Activated effector memory CD4-positive, alpha-beta T cell treated with anti-CD3 and anti-CD28 coated beads, Interleukin-2, amount 50 U/mL, for 16 hours (primary cell): ENCODE results near the gene RALGPS2.

ENCODE experiments used
- DNase-seq: peaks from one replicate; pipeline ENCODE4 v3.0.0-alpha.2; 2020

RALGPS2 gene

GRCh38 chr1:178869119-178869697, 144.2 kb downstream of the RALGPS2 start:
- no peak for DNase-seq

DNA sequence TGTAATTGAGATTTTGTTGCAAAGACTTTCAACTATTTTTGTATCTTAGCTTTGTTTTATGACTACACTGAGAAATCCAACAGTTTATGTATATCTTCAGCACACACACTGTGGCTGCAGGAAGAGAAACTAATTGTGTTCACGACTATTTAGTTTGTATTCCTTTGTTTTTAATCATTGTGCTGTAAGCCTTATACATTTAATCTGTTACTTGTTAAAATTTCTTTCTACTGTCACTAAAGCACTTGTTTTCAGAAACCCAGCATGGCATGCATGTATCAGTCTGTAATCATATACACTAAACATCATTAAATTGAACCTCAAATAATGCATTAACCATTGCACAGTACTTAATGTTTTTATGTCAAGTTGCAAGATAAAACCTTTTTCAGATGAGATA, 145.2 kb downstream of the RALGPS2 start:
- DNase-seq, result no peak

GRCh38 chr1:178870944-178871343, 145.9 kb downstream of the RALGPS2 start, which contains the start of gene ANGPTL1:
ANGPTL1 (minus strand) TSS chr1:178871077; CDS start chr1:178865776, 5,301 bp downstream.
- no peak for DNase-seq

GRCh38 chr1:178871551-178872320, 146.7 kb downstream of the RALGPS2 start:
- DNase-seq, result no peak

DNA sequence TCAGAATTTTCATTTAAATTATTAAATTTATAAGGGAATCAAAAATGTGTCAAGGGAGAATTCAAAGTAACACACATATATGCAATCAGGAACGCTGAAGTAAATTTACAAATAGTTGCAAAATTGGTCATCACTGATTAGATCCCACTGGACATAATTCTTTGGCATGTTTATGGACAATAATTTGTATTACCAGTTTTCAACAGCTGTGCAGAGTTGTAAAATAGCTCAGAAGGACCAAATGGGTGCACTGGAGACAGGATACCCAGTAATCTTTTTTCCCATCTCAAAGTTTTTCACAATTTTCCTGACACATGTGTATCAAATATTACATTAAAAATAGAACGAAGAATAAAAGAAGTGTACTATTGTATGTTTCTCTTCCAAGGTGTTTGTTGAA, 149.9 kb downstream of the RALGPS2 start:
- no peak for DNase-seq

- no peak for DNase-seq
Observed at GRCh38 chr1:178875936-178876335, 150.9 kb downstream of the RALGPS2 start.

DNA sequence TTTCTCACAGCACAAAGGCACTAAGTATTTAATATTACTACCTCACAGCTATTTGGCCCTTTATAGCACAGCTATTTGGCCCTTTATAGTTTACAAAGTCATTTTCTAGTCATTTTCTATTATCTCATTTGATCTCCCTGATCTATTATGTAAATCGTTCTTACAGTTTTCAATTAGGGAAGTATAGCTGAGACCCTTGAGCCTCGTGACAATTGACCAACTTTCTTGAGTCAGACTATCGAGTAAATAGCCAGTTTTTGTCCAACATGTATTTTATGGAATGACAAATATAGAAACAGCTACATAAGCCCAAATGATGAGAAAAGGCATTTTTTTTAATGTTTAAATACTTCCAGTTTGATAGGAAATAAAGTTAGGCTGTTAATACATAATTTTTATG, 152.9 kb downstream of the RALGPS2 start:
- DNase-seq, result no peak

DNA sequence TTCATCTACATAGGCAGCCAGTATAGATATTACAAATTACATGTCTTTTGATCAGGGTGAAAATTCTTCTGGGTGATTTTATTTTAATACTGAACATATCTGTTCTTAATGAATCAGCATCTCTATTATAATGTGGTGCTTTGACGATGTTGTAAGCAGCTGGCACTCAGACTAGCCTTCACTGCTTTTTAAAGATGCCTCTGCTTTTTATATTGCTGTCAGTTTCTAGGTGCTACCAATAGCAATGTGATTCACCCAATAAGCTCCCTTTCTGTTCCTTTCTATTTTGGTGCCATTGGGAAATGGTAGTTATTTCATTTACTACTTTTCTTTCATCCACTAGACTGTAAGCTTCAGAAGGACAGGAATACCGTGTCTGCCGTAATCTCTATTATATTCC, 156.9 kb downstream of the RALGPS2 start:
- DNase-seq, result no peak

DNA sequence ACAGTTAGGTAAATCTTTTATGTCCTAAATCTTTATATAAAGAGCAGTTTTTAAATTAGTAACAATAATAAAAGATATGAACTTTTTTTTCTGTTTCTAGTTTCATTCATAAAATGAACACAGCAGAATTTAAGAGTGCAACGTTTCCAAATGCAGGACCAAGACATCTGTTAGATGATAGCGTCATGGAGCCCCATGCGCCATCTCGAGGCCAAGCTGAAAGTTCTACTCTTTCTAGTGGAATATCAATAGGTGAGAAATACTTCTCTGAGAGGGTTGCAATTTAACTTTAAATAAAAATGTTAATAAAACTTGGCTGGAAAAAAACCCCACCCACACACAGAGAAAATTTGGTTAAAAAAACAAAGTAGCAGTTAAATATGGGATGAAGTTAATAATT, 160.8 kb downstream of the RALGPS2 start:
- DNase-seq, result no peak

DNA sequence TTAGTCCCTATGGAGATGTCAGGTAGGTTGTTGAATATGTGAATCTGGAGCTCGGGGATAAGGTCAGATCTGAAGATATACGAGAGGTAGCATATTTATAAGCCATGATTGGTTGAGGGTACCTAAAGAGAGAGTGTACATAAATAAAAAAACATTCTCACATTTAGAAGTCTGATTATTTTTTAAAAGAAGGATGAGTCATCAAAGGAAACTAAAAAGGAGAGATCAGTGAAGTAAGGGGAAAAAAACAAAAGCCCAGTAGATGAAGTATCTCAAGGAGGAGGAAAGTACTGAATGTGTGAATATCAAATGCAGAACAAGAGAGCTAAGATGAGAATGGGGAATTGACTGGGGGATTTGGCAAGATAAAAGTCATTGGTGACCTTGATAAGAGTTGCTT, 161.5 kb downstream of the RALGPS2 start:
- DNase-seq, result no peak

GRCh38 chr1:178895928-178896327, 170.9 kb downstream of the RALGPS2 start:
- DNase-seq, result no peak

GRCh38 chr1:178898401-178898800, 173.4 kb downstream of the RALGPS2 start:
- no peak for DNase-seq

DNA sequence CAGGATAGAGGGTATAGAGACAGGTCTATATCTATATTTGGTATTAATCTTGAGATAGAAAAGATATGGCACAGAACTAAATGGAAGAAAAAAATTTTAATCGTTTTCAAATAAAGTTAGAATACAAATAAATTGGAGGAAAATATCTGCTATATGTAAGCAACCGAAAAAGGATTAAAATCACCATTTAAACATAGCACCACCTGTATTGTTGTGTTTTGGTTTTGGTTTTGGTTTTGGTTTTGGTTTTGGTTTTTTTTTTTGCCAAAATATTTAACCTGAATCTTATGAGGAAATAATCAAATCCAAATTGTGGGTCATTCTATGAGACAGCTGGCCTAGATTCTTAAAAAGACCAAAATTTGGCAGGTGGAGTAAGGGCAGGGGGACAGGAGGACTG, 174.4 kb downstream of the RALGPS2 start:
- DNase-seq, result no peak

GRCh38 chr1:178901482-178902125, 176.6 kb downstream of the RALGPS2 start:
- DNase-seq, result no peak

- no peak for DNase-seq
Observed at GRCh38 chr1:178908358-178908757, 183.3 kb downstream of the RALGPS2 start.

DNA sequence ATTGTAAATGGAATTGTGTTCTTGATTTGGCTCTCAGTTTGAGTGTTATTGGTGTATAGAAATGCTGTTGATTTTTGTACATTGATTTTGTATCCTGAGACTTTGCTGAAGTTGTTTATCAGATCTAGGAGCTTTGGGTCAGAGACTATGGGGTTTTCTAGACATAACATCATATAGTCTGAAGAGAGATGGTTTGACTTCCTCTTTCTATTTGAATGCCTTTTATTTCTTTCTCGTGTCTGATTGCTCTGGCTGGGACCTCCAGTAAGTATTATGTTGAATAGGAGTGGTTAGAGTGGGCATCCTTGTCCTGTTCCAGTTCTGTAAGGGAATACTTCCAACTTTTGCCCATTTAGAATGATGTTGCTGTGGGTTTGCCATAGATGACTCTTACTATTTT, 185.0 kb downstream of the RALGPS2 start:
- DNase-seq, result no peak

DNA sequence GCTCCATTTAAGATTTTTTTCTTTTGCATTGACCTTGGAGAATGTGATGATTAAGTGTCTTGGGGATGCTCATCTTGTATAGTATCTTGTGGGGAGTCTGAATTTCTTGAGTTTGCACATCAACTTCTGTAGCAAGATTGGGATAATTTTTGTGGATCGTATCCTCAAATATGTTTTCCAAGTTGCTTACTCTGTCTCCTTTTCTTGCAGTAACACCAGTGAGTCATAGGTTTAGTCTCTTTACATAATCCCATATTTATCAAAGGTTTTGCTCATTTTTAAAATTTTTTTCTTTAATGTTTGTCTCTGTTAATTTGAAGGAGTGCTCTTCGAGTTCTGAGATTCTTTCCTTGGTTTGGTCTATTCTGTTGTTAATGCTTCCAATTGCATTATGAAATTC, 187.6 kb downstream of the RALGPS2 start:
- no peak for DNase-seq

DNA sequence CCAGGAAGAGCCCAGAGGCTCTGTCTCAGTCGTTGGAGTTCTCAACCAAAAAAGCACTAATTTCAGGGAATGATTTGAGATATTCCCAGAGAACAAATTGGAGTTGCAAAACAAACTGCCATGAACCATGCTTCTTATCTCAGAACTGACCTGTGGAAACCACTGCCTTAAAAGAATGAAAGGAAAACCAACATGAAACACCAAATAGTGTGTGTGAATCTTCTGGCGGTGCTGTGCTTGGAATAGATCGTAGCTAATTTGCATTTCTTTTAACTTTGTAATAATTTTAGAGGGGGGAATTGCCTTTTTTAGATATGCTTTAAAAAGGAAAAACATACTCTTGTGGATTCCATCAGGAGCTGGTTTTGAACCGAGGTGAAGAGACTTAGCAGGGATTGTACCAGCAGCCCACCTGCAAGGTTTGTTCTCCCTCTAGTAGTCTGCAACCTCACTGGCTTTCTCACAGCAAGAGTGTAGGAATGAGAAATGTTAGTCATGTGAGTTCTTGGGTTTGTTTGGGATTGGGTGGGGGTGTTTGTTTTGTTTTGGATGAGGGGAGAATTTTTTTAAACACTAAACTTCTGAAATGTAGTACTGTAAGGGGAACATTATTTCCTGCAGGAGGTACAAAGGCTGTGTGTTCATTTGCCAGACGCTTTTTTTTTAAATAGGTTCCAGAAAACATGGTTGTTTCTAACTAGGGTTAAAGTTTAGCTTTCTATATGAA, 191.6 kb downstream of the RALGPS2 start:
- DNase-seq, result no peak

- DNase-seq, result no peak
Observed at GRCh38 chr1:178918308-178918707, 193.3 kb downstream of the RALGPS2 start.

DNA sequence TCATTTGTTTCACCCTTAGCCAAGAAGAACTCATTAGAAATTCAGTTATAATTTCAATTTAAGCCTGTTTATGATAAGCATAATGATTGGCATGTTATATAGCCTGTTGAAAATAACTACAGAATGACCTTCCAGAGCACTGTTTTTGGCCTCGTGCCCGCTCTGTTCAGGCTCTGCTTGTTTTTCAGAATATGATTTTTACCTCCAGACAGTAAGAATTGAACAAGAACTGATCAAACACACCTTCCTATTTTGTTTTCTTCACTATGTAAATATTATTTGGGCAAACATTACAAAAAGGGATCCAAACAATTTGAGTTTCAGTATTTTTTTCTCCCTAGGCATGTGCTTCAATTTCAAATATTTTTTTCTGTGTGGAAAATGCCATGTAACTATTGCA, 193.9 kb downstream of the RALGPS2 start:
- DNase-seq, result no peak

GRCh38 chr1:178919581-178919980, 194.5 kb downstream of the RALGPS2 start:
- DNase-seq, result no peak

GRCh38 chr1:178921499-178921898, 196.5 kb downstream of the RALGPS2 start:
- DNase-seq, result no peak

DNA sequence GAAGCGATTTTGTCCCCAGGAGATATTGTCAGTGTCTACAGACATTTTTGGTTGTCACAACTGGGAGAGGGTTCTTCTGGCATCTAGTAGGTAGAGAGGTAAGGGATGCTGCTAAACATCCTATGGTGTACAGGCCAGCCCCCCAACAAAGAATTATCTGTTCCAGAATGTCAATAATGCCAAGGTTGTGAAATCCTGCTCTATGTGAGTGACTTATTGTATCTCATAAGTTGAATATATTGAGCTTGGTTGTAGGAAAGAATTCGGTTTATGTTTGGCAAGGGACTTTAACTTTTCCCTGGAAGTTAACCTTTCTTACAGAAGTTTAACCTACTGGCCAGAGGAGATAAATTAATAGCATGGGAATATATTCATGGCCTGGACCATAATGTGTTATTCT, 198.5 kb downstream of the RALGPS2 start:
- no peak for DNase-seq

DNA sequence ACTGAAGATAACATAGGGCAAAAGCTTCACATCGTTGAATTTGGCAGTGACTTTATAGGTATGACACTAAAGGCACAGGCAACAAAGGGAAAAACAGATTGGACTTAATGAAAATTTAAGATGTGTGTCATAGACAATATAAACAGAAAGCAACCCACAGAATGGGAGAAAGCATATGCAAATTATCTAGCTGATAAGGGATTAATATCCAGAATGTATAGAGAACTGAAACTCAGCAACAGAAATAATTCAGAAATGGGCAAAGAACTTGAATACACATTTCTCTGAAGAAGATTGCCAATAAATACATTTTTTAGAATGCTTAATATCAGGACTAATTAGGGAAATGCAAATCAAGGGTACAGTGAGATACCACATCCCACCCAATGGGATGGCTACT, 201.0 kb downstream of the RALGPS2 start:
- no peak for DNase-seq
